Activated CD4-positive, alpha-beta T cell treated with anti-CD3 and anti-CD28 coated beads for 36 hours (primary cell): ENCODE measurements around the gene KLF4. TPM values are rescaled to one million over a fixed set of nuclear protein-coding genes. Genes with fewer than 3 reads are reported as not detected.

ENCODE experiments used
- ATAC-seq: fragments of 200-7000 bp; cut with Tn5 transposase; one replicate; pipeline ENCODE4 v1.10.0; 2021; ENCODE audit warnings: mild to moderate bottlenecking, moderate library complexity
- CTCF ChIA-PET: fragments of 350-600 bp; sonication (Branson Sonifier 250); formaldehyde crosslinking; loops from one replicate; lab custom pipeline; 2021; ENCODE audit warnings: antibody characterized with exemption; lab: Charles Lee
- POLR2A ChIA-PET: fragments of 350-600 bp; sonication (Branson Sonifier 250); formaldehyde crosslinking; loops from one replicate; lab custom pipeline; 2021; ENCODE audit warnings: antibody characterized with exemption, inconsistent platforms; lab: Charles Lee
- DNase-seq: peaks from one replicate; pipeline ENCODE4 v3.0.0-alpha.2; 2020
- H3K27ac Mint-ChIP-seq: one replicate; pipeline ENCODE4 v1.8.0; 2021; ENCODE audit warnings: mixed read lengths
- H3K27me3 Mint-ChIP-seq: one replicate; pipeline ENCODE4 v1.8.0; 2021; ENCODE audit warnings: mixed read lengths
- H3K36me3 Mint-ChIP-seq: one replicate; pipeline ENCODE4 v1.8.0; 2021; ENCODE audit warnings: low read depth, mixed read lengths
- H3K4me1 Mint-ChIP-seq: one replicate; pipeline ENCODE4 v1.8.0; 2021; ENCODE audit warnings: mixed read lengths
- H3K4me3 Mint-ChIP-seq: one replicate; pipeline ENCODE4 v1.8.0; 2021; ENCODE audit warnings: mild to moderate bottlenecking, moderate library complexity, mixed read lengths
- H3K9me3 Mint-ChIP-seq: one replicate; pipeline ENCODE4 v1.8.0; 2021; ENCODE audit warnings: low read depth, mixed read lengths
- intact Hi-C, 2 experiments: fragments of 100-400 bp; cut with DNase I in 1 of 2; cut with micrococcal nuclease in 1 of 2; formaldehyde crosslinking; loops; one replicate each; pipeline versions ENCODE4 v1.14.2 to v1.15.1; 2022 to 2024; cut with DNase I, micrococcal nuclease
- total RNA-seq, 2 experiments: library from RNA; stranded (reverse); gene quantifications; one replicate each; pipeline ENCODE4 v1.2.3, GENCODE V29; 2021

The KLF4 gene
- total RNA-seq, 2 experiments from 2014 or later, result 0.88 to 1.2 TPM

DNA sequence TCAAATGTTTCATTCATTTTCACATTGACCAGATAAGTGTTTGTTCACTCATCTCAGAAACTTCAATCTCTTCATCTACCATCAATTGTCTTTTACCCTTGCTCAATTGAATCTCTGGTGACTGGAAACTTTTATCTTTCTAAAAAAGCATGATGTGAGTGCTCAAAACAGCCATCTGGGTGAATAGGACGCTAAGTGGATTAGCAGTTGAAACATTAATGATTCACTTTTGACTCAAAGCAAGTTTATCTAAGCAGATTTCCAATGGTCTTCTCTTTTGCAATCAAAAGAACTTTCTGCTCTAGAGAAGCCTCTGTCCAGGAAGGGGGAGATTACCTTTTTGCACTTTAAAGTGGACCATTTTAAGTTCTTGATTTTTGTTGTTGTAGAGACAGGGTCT lies 22.2 kb downstream of the KLF4 start:
- CTCF ChIA-PET, result interaction anchor here (1.0 kb wide), 1 partner anchor 1295 kb away, joined by 3 read pairs; no protein-coding TSS in a partner anchor
- Mint-ChIP-seq H3K27ac (no peak overlapping the region), H3K9me3 (no peaks in the 10 kb centered on the region), H3K36me3 (no peaks in the 10 kb centered on the region), H3K4me3 (no peak overlapping the region), H3K4me1 (peaks cover 3% of the 10 kb centered on the region), H3K27me3 (peaks cover 29% of the 10 kb centered on the region)
- intact Hi-C loops, result loop anchor here (5.0 to 10.0 kb wide), 3 partner anchors 807 to 1295 kb away; no protein-coding TSS in a partner anchor
- ATAC-seq (no peak), DNase-seq (no peak)
- POLR2A ChIA-PET, result no interaction called here

DNA sequence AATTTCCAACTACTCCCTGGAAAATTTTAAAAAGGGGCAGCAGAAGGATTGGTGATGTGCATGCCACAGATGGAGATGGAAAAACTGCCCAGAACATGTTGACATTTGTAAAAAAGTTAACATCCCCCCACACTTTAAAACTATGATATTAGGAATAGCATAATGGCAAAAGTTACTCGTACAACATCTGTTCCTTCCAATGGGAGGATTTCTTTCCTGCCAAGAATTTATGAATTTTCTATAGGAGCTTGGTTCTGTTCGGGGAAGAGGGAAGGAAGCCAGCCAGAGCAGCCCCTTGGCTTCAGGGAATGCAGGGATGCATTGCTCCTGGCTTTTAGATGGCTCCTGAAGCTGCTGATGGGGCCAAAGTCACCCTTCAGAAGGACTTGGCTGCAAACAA lies 22.7 kb downstream of the KLF4 start:
- Mint-ChIP-seq H3K9me3 (no peaks in the 10 kb centered on the region), H3K4me3 (no peak overlapping the region), H3K27ac (no peak overlapping the region), H3K36me3 (no peaks in the 10 kb centered on the region), H3K27me3 (peaks cover 29% of the 10 kb centered on the region), H3K4me1 (peaks cover 3% of the 10 kb centered on the region)
- intact Hi-C loops, result loop anchor here (5.0 to 10.0 kb wide), 3 partner anchors 808 to 1295 kb away; no protein-coding TSS in a partner anchor
- ATAC-seq (no peak), DNase-seq (no peak)
- ChIA-PET POLR2A (no interaction called here), CTCF (interaction anchor here (1.0 kb wide), 1 partner anchor 1295 kb away, joined by 3 read pairs; no protein-coding TSS in a partner anchor)

DNA sequence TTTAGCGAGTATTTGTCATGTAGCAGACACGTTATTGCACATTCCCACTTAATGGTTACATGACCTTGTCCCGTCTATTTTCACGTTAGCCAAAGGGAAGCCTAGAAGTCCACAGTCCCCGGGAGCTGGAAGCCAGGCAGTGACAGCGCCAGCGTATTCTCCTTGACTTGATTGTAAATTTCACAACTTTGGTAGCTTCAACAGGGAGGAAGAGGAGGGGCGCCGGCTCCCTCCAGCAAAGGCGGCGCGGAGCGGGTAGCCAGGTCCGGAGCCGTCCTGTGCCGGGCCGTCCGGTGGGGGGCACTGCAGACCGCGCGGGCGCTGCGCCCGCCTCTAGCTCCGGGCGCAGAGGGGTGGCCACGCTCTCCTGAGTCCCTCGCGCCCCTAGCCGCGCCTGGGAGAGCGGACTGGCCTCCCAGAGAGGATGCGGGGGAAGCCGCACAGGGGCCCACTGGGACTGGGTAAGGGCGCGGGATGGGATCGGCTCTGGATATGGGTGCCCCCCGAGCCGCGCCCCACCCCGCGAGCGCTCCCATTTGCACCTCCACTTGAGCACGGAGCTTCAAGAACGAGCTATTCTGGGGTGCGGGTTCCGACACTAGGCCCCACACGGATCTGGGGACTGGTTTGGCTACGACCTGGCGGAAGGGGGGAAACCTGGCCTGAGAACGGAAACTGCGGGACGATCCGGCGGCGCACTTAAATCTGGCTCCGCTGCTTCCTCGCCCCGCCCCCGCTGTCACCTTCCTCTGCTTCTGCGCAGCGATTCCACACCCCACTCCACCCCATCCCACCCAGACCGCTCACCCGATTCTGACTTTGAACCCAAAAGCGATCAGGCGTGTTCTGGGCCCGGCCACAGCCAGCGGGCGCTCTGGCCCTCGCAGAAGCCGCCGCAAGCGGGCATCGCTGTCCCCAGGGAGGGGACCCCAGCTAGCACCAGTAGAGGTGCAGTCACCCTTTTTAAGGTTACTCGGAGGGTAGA lies 23.8 kb downstream of the KLF4 start:
- Mint-ChIP-seq H3K27ac (no peak overlapping the region), H3K4me3 (no peak overlapping the region), H3K36me3 (no peaks in the 10 kb centered on the region), H3K27me3 (peaks cover 34% of the 10 kb centered on the region), H3K4me1 (peaks cover 3% of the 10 kb centered on the region), H3K9me3 (no peaks in the 10 kb centered on the region)
- DNase-seq, result peak; percentile 69
- intact Hi-C loops, result loop anchor here (1.0 to 10.0 kb wide), 4 partner anchors 809 to 1297 kb away; no protein-coding TSS in a partner anchor
- ChIA-PET POLR2A (no interaction called here), CTCF (interaction anchor here (0.5 to 1.0 kb wide), 4 partner anchors 40 to 778 kb away, joined by 3 to 4 read pairs (median 3); no protein-coding TSS in a partner anchor)
- ATAC-seq, result peak; percentile 86

DNA sequence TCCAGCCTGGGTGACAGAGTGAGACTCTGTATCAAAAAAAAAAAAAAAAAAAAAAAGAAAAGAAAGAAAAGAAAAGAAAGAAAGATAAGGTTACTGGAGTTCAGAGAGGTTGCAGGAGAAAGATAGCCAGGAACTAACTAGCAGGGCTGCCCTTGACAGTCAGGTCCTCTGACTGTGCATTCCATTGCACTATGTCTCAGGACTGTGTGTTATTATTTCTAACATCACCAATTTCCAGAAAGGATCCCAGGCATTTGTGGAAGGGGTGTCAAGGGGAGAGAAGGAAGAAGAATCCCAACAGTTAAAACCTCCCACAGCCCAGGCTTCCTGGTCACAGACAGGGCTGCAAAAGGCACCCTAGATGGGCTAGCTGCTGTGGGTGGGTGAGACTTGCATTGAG lies 25.1 kb downstream of the KLF4 start:
- no peaks in the 10 kb centered on the region for H3K36me3 Mint-ChIP-seq
- H3K27ac Mint-ChIP-seq, result no peak overlapping the region
- no peak overlapping the region for H3K4me3 Mint-ChIP-seq
- peaks cover 3% of the 10 kb centered on the region for H3K4me1 Mint-ChIP-seq
- ATAC-seq (no peak), DNase-seq (no peak)
- peaks cover 34% of the 10 kb centered on the region for H3K27me3 Mint-ChIP-seq
- intact Hi-C loops, result loop anchor here in 1 of 2 experiments (10.0 kb wide), 1 partner anchor 810 kb away; no protein-coding TSS in a partner anchor
- CTCF ChIA-PET, result interaction anchor here (0.7 to 1.0 kb wide), 2 partner anchors 39 to 65 kb away, joined by 3 read pairs; no protein-coding TSS in a partner anchor
- POLR2A ChIA-PET, result no interaction called here
- no peaks in the 10 kb centered on the region for H3K9me3 Mint-ChIP-seq

DNA sequence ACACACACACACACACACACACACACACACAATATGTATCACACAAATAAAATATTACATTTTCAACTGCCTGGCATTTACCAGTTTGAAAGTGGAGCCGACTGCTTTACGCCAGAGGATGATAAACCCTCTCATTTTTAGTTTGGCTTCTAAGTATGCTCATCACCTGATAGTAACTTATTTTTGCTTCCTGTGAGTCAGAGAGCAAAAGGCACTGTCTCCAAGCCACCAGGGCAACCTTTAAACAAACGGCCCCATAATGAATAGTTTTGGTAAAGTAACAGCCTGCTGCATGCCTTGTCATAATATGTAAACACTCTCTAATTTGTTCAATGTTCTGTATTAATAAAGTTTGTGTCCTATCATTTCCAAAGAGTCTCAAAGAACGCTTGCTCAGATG lies 26.9 kb downstream of the KLF4 start:
- peaks cover 3% of the 10 kb centered on the region for H3K4me1 Mint-ChIP-seq
- H3K36me3 Mint-ChIP-seq, result no peaks in the 10 kb centered on the region
- ATAC-seq, result no peak
- intact Hi-C loops, result loop anchor here in 1 of 2 experiments (10.0 kb wide), 1 partner anchor 812 kb away; no protein-coding TSS in a partner anchor
- no peaks in the 10 kb centered on the region for H3K9me3 Mint-ChIP-seq
- ChIA-PET CTCF (no interaction called here), POLR2A (no interaction called here)
- DNase-seq, result no peak
- H3K27ac Mint-ChIP-seq, result no peak overlapping the region
- H3K27me3 Mint-ChIP-seq, result peaks cover 34% of the 10 kb centered on the region
- no peak overlapping the region for H3K4me3 Mint-ChIP-seq

DNA sequence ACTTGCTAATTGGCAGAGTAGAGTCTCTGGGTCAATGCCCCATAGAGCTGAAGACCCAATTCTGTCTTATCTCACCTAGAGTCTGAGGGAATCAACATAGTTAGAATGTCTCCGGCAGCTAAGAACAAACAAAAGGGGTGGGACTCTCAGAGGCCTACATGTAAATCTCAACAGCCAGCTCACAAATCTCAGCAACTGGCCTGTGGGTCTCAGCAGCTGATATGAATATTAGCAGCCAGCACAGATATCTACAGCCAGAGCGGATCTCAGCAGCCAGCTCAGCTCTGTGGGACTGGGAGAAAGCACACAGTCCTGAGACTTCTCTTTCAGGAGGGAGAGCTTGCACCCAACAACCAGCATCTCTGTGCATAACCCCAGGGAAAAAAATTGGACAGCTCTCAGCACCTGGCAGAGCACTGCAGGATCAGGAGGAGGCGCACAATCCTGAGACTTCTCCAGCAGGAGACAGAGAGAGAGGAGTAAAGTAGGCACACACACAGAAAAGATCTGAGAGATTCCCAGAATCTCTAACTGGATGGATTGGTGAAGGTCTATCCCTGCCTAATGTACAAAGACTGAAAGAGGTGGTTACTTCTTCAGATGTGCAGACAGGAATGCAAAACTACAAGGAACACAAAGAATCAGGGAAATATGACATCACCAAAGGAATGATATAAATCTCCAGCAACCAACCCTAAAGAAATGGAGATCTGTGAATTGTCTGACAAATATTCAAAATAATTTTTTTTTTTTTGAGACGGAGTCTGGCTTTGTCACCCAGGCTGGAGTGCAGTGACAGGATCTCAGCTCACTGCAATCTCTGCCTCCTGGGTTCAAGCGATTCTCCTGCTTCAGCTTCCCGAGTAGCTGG lies 29.2 kb downstream of the KLF4 start:
- Mint-ChIP-seq H3K4me1 (peaks cover 2% of the 10 kb centered on the region), H3K9me3 (no peaks in the 10 kb centered on the region), H3K36me3 (no peaks in the 10 kb centered on the region), H3K4me3 (no peak overlapping the region), H3K27ac (no peak overlapping the region), H3K27me3 (peaks cover 20% of the 10 kb centered on the region)
- ChIA-PET POLR2A (no interaction called here), CTCF (interaction anchor here (0.6 to 1.1 kb wide), 4 partner anchors 35 to 1304 kb away, joined by 3 to 4 read pairs (median 3); no protein-coding TSS in a partner anchor)
- no peak for DNase-seq
- no peak for ATAC-seq
- intact Hi-C loops, result loop anchor here in 1 of 2 experiments (10.0 kb wide), 1 partner anchor 814 kb away; no protein-coding TSS in a partner anchor

DNA sequence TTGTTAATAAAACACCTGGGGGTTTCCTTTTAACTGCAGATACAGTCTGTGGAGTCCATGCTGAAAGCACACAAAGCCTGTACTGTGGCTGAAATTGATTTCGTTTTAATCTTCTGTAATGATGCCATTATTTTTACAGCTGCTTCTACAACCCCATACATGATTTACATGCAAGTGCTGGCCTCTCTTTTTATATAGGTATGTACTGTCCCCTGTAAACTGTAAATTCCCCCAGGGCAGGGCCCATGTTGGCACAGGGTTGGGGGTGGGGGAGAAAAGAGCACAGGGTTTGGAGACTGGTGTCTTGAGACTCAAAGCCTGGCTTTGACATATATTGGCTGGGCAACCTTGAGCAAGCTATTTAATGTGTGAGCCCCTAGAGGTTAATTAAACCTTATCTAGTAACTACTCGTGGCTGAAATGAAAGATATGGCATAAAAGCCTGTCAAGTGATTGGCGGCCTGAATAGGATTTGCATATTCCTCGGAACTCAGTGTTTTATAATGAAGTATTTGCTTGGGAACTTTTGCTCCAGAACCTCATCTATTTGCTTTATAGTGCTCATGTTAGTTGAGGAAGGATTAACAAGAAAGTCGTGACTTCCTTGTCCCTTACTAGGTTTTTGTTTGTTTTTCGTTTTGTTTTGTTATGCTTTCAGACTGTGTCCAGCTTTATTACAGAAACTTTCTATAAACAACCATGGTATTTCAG lies 34.0 kb downstream of the KLF4 start:
- intact Hi-C loops, result no loop called here
- Mint-ChIP-seq H3K27ac (no peak overlapping the region), H3K36me3 (no peaks in the 10 kb centered on the region), H3K9me3 (no peaks in the 10 kb centered on the region), H3K4me3 (no peak overlapping the region), H3K27me3 (peaks cover 6% of the 10 kb centered on the region), H3K4me1 (no peaks in the 10 kb centered on the region)
- ChIA-PET CTCF (no interaction called here), POLR2A (no interaction called here)
- DNase-seq (no peak), ATAC-seq (no peak)

DNA sequence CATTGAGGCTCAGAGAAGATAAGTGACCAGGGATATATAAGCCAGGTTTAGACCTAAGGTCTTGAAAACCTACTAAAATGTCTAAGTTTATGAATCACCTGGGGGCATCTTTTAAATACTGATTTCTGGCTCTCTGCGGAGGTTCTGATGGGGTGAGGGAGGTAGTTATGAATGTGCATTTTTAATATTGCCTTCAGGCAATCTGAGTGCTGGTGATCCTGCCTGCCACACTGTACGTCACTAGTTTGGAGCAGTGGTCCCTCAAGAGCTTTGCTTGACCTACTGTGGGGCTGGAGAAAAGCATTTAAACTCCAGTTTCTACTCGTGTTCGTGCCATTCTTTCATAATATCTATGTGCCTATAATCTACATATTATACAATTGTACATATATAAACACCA lies 36.1 kb downstream of the KLF4 start:
- DNase-seq (no peak), ATAC-seq (no peak)
- no peaks in the 10 kb centered on the region for H3K36me3 Mint-ChIP-seq
- CTCF ChIA-PET, result no interaction called here
- H3K4me3 Mint-ChIP-seq, result no peak overlapping the region
- POLR2A ChIA-PET, result no interaction called here
- peaks cover 6% of the 10 kb centered on the region for H3K27me3 Mint-ChIP-seq
- no peaks in the 10 kb centered on the region for H3K4me1 Mint-ChIP-seq
- intact Hi-C loops, result no loop called here
- H3K9me3 Mint-ChIP-seq, result no peaks in the 10 kb centered on the region
- H3K27ac Mint-ChIP-seq, result no peak overlapping the region

DNA sequence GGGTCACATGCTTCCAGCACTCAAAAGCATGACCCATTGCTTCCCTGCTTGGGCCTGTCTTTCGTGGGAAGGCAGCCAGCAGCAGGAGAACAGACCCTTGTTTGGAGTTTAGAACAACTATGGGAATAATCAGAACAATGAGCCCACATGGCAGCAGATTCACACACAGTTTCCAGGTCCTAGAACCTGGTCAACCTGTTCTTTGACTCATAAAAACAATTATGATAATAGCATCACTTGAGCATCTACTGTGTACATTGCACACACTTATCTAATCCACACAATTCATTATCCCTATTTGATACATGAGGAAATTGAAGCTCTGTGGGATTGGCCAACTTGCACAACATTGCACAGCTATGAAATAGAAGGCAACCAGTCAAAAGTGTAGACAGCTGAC lies 41.7 kb downstream of the KLF4 start:
- no peaks in the 10 kb centered on the region for H3K9me3 Mint-ChIP-seq
- H3K27me3 Mint-ChIP-seq, result peaks cover 4% of the 10 kb centered on the region
- ATAC-seq (no peak), DNase-seq (no peak)
- H3K36me3 Mint-ChIP-seq, result no peaks in the 10 kb centered on the region
- intact Hi-C loops, result no loop called here
- no peak overlapping the region for H3K4me3 Mint-ChIP-seq
- H3K27ac Mint-ChIP-seq, result no peak overlapping the region
- ChIA-PET CTCF (interaction anchor here (0.8 kb wide), 1 partner anchor 26 kb away, joined by 3 read pairs; no protein-coding TSS in a partner anchor), POLR2A (no interaction called here)
- no peaks in the 10 kb centered on the region for H3K4me1 Mint-ChIP-seq

DNA sequence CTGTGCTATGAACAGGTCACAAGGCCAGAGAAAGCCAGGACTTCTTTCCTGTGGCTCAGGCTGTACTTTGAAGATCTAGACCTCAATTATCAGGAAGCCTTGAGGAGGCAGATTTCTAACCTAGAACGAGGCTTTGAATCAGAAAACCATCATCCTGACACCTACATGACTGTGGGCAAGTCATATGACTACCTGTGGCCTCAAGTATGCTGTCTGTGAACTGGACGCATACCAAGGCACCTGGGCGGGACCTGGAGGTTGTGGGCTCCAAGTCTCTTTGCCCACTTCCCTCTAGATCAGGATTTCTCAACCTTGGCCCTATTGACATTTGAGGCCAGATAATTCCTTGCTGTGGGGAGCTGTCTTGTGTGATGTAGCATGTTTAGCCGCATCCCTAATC lies 42.5 kb downstream of the KLF4 start:
- Mint-ChIP-seq H3K9me3 (no peaks in the 10 kb centered on the region), H3K27ac (no peak overlapping the region), H3K27me3 (peaks cover 4% of the 10 kb centered on the region), H3K4me3 (no peak overlapping the region), H3K36me3 (no peaks in the 10 kb centered on the region), H3K4me1 (no peaks in the 10 kb centered on the region)
- POLR2A ChIA-PET, result no interaction called here
- DNase-seq, result no peak
- intact Hi-C loops, result no loop called here
- no peak for ATAC-seq
- CTCF ChIA-PET, result no interaction called here
